Liver (tissue), 9 donors: ENCODE data around the gene CDH23. TPM values are rescaled to one million over a fixed set of nuclear protein-coding genes. Genes with fewer than 3 reads are reported as not detected.

ENCODE experiments used
- DNase-seq: peaks from one replicate; pipeline ENCODE4 v3.0.0-alpha.2; 2017; ENCODE audit warnings: low spot score
- H3K27ac ChIP-seq, 2 donors: one replicate each; pipeline ENCODE4 v1.7.0; 2013; ENCODE audit warnings: inconsistent platforms in 2 of 2, low read length in 2 of 2, control low read depth in 1 of 2, low read depth in 1 of 2, mild to moderate bottlenecking in 1 of 2
- H3K27me3 ChIP-seq, 4 donors: one replicate each; pipeline versions ENCODE4 v1.6.1 to v1.7.0; 2013; ENCODE audit warnings: low read length in 3 of 4, inconsistent platforms in 1 of 4, mild to moderate bottlenecking in 1 of 4, moderate library complexity in 1 of 4; ENCODE audit not compliant: control insufficient read depth in 4 of 4, insufficient read depth in 4 of 4
- H3K36me3 ChIP-seq, 4 donors: one replicate each; pipeline versions ENCODE4 v1.6.1 to v1.7.0; 2013; ENCODE audit warnings: low read length in 3 of 4, mild to moderate bottlenecking in 3 of 4, low read depth in 1 of 4, moderate library complexity in 1 of 4; ENCODE audit not compliant: control insufficient read depth in 4 of 4, insufficient read depth in 3 of 4
- H3K4me1 ChIP-seq, 4 donors: one replicate each; pipeline versions ENCODE4 v1.6.1 to v1.7.0; 2013; ENCODE audit warnings: low read length in 3 of 4, mild to moderate bottlenecking in 3 of 4, moderate library complexity in 1 of 4; ENCODE audit not compliant: control insufficient read depth in 4 of 4, insufficient read depth in 4 of 4
- H3K4me3 ChIP-seq, 3 donors: one replicate each; pipeline versions ENCODE4 v1.6.1 to v1.7.0; 2013; ENCODE audit warnings: low read length in 3 of 3, control low read depth in 1 of 3, low read depth in 1 of 3, mild to moderate bottlenecking in 1 of 3
- H3K9ac ChIP-seq, 2 donors: one replicate each; pipeline ENCODE4 v1.7.0; 2013; ENCODE audit warnings: low read length in 2 of 2, mild to moderate bottlenecking in 2 of 2, moderate library complexity in 2 of 2, control low read depth in 1 of 2, low read depth in 1 of 2
- H3K9me3 ChIP-seq, 4 donors: one replicate each; pipeline versions ENCODE4 v1.6.1 to v1.7.0; 2013; ENCODE audit warnings: low read length in 3 of 4; ENCODE audit not compliant: control insufficient read depth in 4 of 4
- EGR1 ChIP-seq, 2 donors: IDR thresholded peaks; 2 replicates each; pipeline ENCODE4 v1.6.1; 2016 to 2018; ENCODE audit warnings: antibody characterized with exemption in 2 of 2, low read depth in 2 of 2
- FOXA1 ChIP-seq: IDR thresholded peaks from 2 replicates; pipeline ENCODE4 v1.6.1; 2016; ENCODE audit warnings: antibody characterized with exemption
- FOXA2 ChIP-seq: IDR thresholded peaks from 2 replicates; pipeline ENCODE4 v1.6.1; 2016; ENCODE audit warnings: antibody characterized with exemption
- GABPA ChIP-seq, 2 donors: IDR thresholded peaks in 1 of 2; conservative IDR thresholded peaks in 1 of 2; 2 replicates each; pipeline ENCODE4 v1.6.1; 2016; ENCODE audit warnings: antibody characterized with exemption in 2 of 2, mild to moderate bottlenecking in 1 of 2, moderate library complexity in 1 of 2
- HNF4A ChIP-seq, 2 donors: conservative IDR thresholded peaks; 2 replicates each; pipeline ENCODE4 v1.6.1; 2016; ENCODE audit warnings: antibody characterized with exemption in 2 of 2, mild to moderate bottlenecking in 2 of 2
- HNF4G ChIP-seq: IDR thresholded peaks from 2 replicates; pipeline ENCODE4 v1.6.1; 2016; ENCODE audit warnings: antibody characterized with exemption
- JUND ChIP-seq, 2 donors: IDR thresholded peaks; 2 replicates each; pipeline ENCODE4 v1.6.1; 2016; ENCODE audit warnings: antibody characterized with exemption in 2 of 2
- MAX ChIP-seq: IDR thresholded peaks from 2 replicates; pipeline ENCODE4 v1.6.1; 2016; ENCODE audit warnings: antibody characterized with exemption
- NR2F2 ChIP-seq: IDR thresholded peaks from 2 replicates; pipeline ENCODE4 v1.6.1; 2016; ENCODE audit warnings: antibody characterized with exemption
- RAD21 ChIP-seq, 2 donors: IDR thresholded peaks; 2 replicates each; pipeline ENCODE4 v1.6.1; 2016; ENCODE audit warnings: antibody characterized with exemption in 2 of 2, mild to moderate bottlenecking in 2 of 2
- RXRA ChIP-seq, 2 donors: IDR thresholded peaks; 2 replicates each; pipeline ENCODE4 v1.6.1; 2017 to 2018; ENCODE audit warnings: antibody characterized with exemption in 2 of 2, mild to moderate bottlenecking in 1 of 2
- ZBTB33 ChIP-seq: IDR thresholded peaks from 2 replicates; pipeline ENCODE4 v1.6.1; 2016; ENCODE audit warnings: antibody characterized with exemption
- WGBS: extraction: QIAGEN DNeasy Blood & Tissue Kit; methylation state at CpG from one replicate; pipeline ENCODE4 v1.1.7; 2013; 5-methylcytosine and 5-hydroxymethylcytosine counted together
- polyA plus RNA-seq, 2 donors: library from polyadenylated mRNA; stranded (reverse) in 1 of 2; unstranded in 1 of 2; fragments of 200-250 nt in 1 of 2; fragments of >200 nt in 1 of 2; fragmentation: Nextera tagmentation in 1 of 2; extraction: Ambion mirVana in 1 of 2; gene quantifications; one replicate each; pipeline versions ENCODE4 v1.2.1 to v1.2.3, GENCODE V29; 2013 to 2015
- total RNA-seq, 2 donors: library from RNA; depleted of rRNA; stranded (reverse); fragments of >200 nt; gene quantifications; one replicate each; pipeline ENCODE4 v1.2.3, GENCODE V29; 2014
- TF ChIP-seq, protein P1 (sequence below): IDR thresholded peaks from 2 replicates; pipeline ENCODE4 v1.6.1; 2016; ENCODE audit warnings: antibody characterized with exemption, mild to moderate bottlenecking
- TF ChIP-seq, protein P2 (sequence below): fragments of 150-350 bp; IDR thresholded peaks from 2 replicates; pipeline ENCODE4 v1.5.1; 2017; ENCODE audit warnings: improper control_type of control experiment, low read depth, low read length; ENCODE audit not compliant: missing input control
- donor health status: healthy.
- donor health status: healthy.
- donor health status: healthy.
- donor health status: healthy.
- donor health status: healthy.

The CDH23 gene
- total and polyA plus RNA-seq, 4 donors, result 1.5 to 4.7 (median 3.4) TPM

GRCh38 chr10:71370031-71370430 is 26.7 kb upstream of the CDH23 start (continued):
- TF ChIP-seq RAD21 (IDR thresholded peaks at IDR 0.05) (no peak), HNF4A (conservative IDR thresholded peaks at IDR 0.05) (no peak), HNF4G (no peak), JUND (IDR thresholded peaks at IDR 0.05) (no peak)

- Histone ChIP-seq H3K4me3 (no peak overlapping the region), H3K4me1 (peaks cover 0 to 2% (median under 1%) of the 10 kb centered on the region in 4 donors), H3K36me3 (no peaks in the 10 kb centered on the region), H3K27me3 (no peaks in the 10 kb centered on the region), H3K9me3 (no peaks in the 10 kb centered on the region), H3K27ac (no peak overlapping the region), H3K9ac (no peak overlapping the region)
- WGBS, result 68% methylated on average over 6 of the region's 6 CpGs
- TF ChIP-seq FOXA2 (no peak), RAD21 (IDR thresholded peaks at IDR 0.05) (no peak), FOXA1 (no peak), MAX (no peak), GABPA (IDR thresholded peaks at IDR 0.05 in 1 of 2, conservative IDR thresholded peaks at IDR 0.05 in 1 of 2) (no peak), HNF4G (no peak), ZBTB33 (no peak), HNF4A (conservative IDR thresholded peaks at IDR 0.05) (no peak), NR2F2 (no peak), RXRA (IDR thresholded peaks at IDR 0.05) (no peak), EGR1 (IDR thresholded peaks at IDR 0.05; ENCODE audit: low read depth in 2 of 2) (no peak)
- TF ChIP-seq, protein P1, sequence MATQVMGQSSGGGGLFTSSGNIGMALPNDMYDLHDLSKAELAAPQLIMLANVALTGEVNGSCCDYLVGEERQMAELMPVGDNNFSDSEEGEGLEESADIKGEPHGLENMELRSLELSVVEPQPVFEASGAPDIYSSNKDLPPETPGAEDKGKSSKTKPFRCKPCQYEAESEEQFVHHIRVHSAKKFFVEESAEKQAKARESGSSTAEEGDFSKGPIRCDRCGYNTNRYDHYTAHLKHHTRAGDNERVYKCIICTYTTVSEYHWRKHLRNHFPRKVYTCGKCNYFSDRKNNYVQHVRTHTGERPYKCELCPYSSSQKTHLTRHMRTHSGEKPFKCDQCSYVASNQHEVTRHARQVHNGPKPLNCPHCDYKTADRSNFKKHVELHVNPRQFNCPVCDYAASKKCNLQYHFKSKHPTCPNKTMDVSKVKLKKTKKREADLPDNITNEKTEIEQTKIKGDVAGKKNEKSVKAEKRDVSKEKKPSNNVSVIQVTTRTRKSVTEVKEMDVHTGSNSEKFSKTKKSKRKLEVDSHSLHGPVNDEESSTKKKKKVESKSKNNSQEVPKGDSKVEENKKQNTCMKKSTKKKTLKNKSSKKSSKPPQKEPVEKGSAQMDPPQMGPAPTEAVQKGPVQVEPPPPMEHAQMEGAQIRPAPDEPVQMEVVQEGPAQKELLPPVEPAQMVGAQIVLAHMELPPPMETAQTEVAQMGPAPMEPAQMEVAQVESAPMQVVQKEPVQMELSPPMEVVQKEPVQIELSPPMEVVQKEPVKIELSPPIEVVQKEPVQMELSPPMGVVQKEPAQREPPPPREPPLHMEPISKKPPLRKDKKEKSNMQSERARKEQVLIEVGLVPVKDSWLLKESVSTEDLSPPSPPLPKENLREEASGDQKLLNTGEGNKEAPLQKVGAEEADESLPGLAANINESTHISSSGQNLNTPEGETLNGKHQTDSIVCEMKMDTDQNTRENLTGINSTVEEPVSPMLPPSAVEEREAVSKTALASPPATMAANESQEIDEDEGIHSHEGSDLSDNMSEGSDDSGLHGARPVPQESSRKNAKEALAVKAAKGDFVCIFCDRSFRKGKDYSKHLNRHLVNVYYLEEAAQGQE, result no peak
- TF ChIP-seq, protein P2, sequence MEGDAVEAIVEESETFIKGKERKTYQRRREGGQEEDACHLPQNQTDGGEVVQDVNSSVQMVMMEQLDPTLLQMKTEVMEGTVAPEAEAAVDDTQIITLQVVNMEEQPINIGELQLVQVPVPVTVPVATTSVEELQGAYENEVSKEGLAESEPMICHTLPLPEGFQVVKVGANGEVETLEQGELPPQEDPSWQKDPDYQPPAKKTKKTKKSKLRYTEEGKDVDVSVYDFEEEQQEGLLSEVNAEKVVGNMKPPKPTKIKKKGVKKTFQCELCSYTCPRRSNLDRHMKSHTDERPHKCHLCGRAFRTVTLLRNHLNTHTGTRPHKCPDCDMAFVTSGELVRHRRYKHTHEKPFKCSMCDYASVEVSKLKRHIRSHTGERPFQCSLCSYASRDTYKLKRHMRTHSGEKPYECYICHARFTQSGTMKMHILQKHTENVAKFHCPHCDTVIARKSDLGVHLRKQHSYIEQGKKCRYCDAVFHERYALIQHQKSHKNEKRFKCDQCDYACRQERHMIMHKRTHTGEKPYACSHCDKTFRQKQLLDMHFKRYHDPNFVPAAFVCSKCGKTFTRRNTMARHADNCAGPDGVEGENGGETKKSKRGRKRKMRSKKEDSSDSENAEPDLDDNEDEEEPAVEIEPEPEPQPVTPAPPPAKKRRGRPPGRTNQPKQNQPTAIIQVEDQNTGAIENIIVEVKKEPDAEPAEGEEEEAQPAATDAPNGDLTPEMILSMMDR, result no peak
- DNase-seq, result no peak
These were observed 25.0 kb upstream of the CDH23 start for GRCh38 chr10:71371750-71372166.
